Diencephalon (tissue), 1 donor: ENCODE results near the gene ZNF883. TPM values are rescaled to one million over a fixed set of nuclear protein-coding genes. Genes with fewer than 3 reads are reported as not detected.

Experiments
- total RNA-seq: library from RNA; depleted of rRNA; stranded (reverse); fragments of >200 nt; gene quantifications from one replicate; pipeline ENCODE4 v1.2.3, GENCODE V29; 2014

Gene ZNF883
- 29.1 TPM for total RNA-seq

DNA sequence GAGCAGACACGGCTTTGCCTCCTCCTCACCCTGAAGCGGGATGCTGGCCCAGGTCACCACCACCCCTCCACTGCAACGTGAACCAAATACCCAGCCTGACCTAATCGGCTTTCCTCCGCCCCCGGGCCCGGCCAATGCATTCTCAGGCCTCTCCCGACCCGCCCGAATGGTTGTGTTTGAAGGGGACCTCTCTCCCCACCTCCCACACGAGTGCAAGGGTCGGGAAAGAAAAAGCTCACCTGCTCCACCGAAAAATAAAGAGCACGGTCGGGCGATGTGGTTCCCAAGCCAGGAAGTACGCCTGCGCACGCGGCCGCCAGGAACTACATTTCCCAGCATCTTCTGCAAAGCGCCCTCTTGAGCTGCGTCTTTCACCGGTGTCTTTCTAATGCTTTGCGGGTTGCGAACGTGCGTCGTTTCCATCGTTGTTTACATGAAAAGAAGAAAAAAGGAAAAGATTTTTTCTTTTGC, at the start of gene ZNF883:
TSS of gene ZNF883 (minus strand) at position 282 of the 471 bp plus-strand sequence.

GRCh38 chr9:113056191-113057106, 44.5 kb upstream of the ZNF883 start, which contains the start of gene ZFP37:
TSS of gene ZFP37 (minus strand) at chr9:113056724. CDS start at chr9:113056688, 36 bp downstream.

Other genes with a start within 250 kb of the ZNF883 start
- gene SLC46A2, start 121.3 kb downstream of the ZNF883 start, total RNA-seq, result not detected
- gene ZFP37, start 44.5 kb upstream of the ZNF883 start, total RNA-seq, result 17.5 TPM
- 4.8 TPM for gene SLC31A2, start 138.8 kb upstream of the ZNF883 start, total RNA-seq
- gene FKBP15, start 209.1 kb upstream of the ZNF883 start, total RNA-seq, result 14.8 TPM
- gene SLC31A1, start 209.4 kb upstream of the ZNF883 start, total RNA-seq, result 14.5 TPM